Immature natural killer cell (primary cell): ENCODE measurements around the gene GRAMD1B. TPM values are rescaled to one million over a fixed set of nuclear protein-coding genes. Genes with fewer than 3 reads are reported as not detected.

Experiments used
- DNase-seq, 3 donors: peaks; one replicate each; pipeline ENCODE4 v3.0.0; 2022; ENCODE audit warnings: mixed read lengths in 1 of 3
- H3K27ac Mint-ChIP-seq, 6 donors: one replicate each; pipeline ENCODE4 v1.8.0; 2020; ENCODE audit warnings: mixed read lengths in 6 of 6, mild to moderate bottlenecking in 5 of 6, inconsistent platforms in 4 of 6, moderate library complexity in 3 of 6
- H3K27me3 Mint-ChIP-seq, 3 donors: one replicate each; pipeline ENCODE4 v1.8.0; 2020 to 2021; ENCODE audit warnings: low read depth in 3 of 3, mild to moderate bottlenecking in 3 of 3, mixed read lengths in 3 of 3, moderate library complexity in 3 of 3, inconsistent platforms in 1 of 3
- H3K36me3 Mint-ChIP-seq, 3 donors: one replicate each; pipeline ENCODE4 v1.8.0; 2020; ENCODE audit warnings: mixed read lengths in 3 of 3, inconsistent platforms in 2 of 3, mild to moderate bottlenecking in 2 of 3
- H3K4me1 Mint-ChIP-seq, 2 donors: one replicate each; pipeline ENCODE4 v1.8.0; 2020; ENCODE audit warnings: inconsistent platforms in 2 of 2, mild to moderate bottlenecking in 2 of 2, mixed read lengths in 2 of 2, moderate library complexity in 1 of 2
- H3K4me3 Mint-ChIP-seq, 5 donors: one replicate each; pipeline ENCODE4 v1.8.0; 2020; ENCODE audit warnings: mild to moderate bottlenecking in 5 of 5, mixed read lengths in 5 of 5, inconsistent platforms in 3 of 5, moderate library complexity in 3 of 5
- H3K9me3 Mint-ChIP-seq, 6 donors: one replicate each; pipeline ENCODE4 v1.8.0; 2020; ENCODE audit warnings: mild to moderate bottlenecking in 6 of 6, mixed read lengths in 6 of 6, inconsistent platforms in 4 of 6, moderate library complexity in 3 of 6
- polyA plus RNA-seq, 3 donors: library from polyadenylated mRNA; unstranded; fragments of 300-500 nt; fragmentation: Illumina TruSeq; gene quantifications; one replicate each; pipeline ENCODE4 v1.2.3, GENCODE V29; 2021

GRAMD1B gene
- polyA plus RNA-seq, 3 donors from 2014 or later = 0.78 to 3.4 (median 1.5) TPM

DNA sequence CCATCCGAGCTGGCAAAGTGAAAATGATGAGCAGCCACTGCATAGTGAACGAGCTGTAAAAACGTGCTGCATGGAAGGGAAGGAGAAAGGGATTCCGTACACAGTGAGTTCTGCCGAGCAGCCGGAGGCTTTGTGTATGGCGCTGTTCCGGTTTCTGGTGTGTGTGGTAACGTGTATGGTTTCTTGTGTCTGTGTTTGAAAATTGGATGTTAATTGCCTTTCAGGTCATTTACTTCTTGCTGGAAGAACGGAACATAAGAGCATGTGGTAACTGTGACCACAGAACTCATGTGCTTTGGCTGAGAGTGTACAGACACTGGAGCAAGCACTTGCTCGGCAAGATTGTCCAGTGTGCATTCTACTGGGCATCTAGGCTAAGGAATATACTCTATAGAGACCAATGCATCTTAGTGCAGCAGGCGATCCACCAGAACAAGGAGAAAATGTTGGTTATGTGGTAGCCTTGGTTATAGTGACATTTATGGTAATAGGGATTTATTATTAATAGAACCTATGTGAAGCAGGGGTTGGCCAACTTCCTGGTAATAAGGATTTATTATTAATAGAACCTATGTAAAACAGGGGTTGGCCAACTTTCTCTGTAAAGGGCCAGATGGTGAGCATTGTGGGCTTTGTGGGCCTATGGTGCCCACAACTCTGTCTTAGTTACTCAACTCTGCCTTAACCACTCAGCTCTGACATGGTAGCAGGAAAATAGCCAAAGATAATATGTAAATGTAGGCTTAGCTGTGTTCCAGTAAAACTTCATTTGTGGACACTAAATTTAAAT lies 49.2 kb downstream of the GRAMD1B start:
- Mint-ChIP-seq H3K27me3 (peaks cover 2 to 3% (median 2%) of the 10 kb centered on the region in 3 donors), H3K27ac (peak overlapping the region in 3 of 6 donors; percentile 1 to 22 (median 11)), H3K36me3 (peaks cover 0 to 4% (median 0%) of the 10 kb centered on the region in 3 donors), H3K9me3 (no peaks in the 10 kb centered on the region), H3K4me1 (peaks cover 36 to 57% of the 10 kb centered on the region in 2 donors), H3K4me3 (peak overlapping the region in 4 of 5 donors; percentile 3 to 67 (median 30))
- DNase-seq = peak in 1 of 3 donors; percentile 29

DNA sequence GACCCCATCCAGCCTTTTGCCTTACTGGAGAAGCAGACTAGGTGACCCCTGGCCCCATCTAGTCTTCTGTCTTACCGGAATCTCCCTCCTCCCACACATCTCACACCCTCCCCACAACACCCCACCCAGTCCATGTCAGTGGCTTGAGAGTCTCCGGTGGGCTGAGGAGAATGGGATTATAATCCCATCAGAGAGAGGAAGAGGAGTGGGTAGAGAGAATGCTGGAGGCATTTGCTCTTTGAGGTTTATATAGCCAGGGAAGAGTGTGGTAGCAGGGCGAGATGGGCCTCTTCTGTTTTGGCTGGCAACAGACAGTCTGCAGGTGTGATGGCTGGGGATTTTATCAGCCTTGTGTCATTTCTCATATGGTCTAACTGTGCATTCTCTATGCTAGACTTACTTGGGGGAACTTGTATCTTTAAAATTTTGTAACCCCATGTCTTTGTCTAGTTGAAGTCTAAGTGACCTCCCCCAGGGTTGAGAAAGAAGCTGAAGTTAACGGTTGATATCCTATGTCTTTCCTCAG lies 50.3 kb downstream of the GRAMD1B start:
- DNase-seq = peak in 2 of 3 donors; percentile 9 to 12
- Mint-ChIP-seq H3K27ac (peak overlapping the region in 5 of 6 donors; percentile 0 to 80 (median 36)), H3K27me3 (peaks cover 2 to 3% (median 2%) of the 10 kb centered on the region in 3 donors), H3K4me3 (peak overlapping the region; percentile 5 to 54 (median 43)), H3K9me3 (no peaks in the 10 kb centered on the region), H3K36me3 (peaks cover 0 to 7% (median 0%) of the 10 kb centered on the region in 3 donors), H3K4me1 (peaks cover 43 to 67% of the 10 kb centered on the region in 2 donors)

DNA sequence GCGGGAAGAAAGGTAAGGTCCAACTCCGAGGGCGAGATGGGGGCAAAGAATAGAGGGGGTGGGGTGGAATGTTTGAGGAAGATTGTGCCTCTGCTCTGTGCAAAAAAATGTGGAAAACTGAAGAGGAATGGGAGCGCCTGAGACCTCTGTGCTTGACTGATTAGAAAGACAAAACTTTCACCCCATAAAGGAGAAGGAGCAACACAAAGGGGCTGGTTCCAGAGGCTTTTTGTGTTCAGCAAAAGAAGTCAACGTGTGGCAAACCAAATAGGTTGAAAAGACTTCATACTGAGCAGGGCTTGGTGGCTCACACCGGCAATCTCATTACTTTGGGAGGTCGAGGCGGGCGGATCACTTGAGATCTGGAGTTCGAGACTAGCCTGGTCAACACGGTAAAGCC lies 50.8 kb downstream of the GRAMD1B start:
- H3K4me1 Mint-ChIP-seq = peaks cover 43 to 67% of the 10 kb centered on the region in 2 donors
- peaks cover 0 to 7% (median 0%) of the 10 kb centered on the region in 3 donors for H3K36me3 Mint-ChIP-seq
- H3K4me3 Mint-ChIP-seq = peak overlapping the region in 4 of 5 donors; percentile 45 to 70 (median 52)
- H3K27me3 Mint-ChIP-seq = peaks cover 2 to 3% (median 2%) of the 10 kb centered on the region in 3 donors
- no peaks in the 10 kb centered on the region for H3K9me3 Mint-ChIP-seq
- DNase-seq = no peak
- H3K27ac Mint-ChIP-seq = peak overlapping the region in 4 of 6 donors; percentile 0 to 80 (median 22)

DNA sequence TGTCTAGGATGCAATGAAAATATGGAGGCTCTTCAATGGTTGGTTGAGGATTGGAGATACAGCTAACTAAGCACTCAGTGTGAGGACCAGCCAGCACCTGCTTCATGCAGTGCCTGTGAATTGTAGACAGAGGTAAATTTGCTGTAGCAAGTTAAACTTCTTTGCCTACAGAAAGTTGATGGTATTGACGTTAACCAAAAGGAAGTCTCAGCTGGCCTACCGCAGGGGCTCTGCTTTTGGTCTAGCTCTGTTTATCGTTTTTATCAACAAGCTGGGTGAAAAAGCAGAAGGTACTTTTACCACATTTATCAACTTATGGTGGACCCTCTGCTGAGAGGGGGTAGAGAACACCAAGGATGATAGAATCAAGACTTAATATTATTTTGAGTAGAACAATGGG lies 51.6 kb downstream of the GRAMD1B start:
- Mint-ChIP-seq H3K36me3 (peaks cover 0 to 7% (median 0%) of the 10 kb centered on the region in 3 donors), H3K4me1 (peaks cover 43 to 67% of the 10 kb centered on the region in 2 donors), H3K27me3 (peaks cover 2 to 3% (median 2%) of the 10 kb centered on the region in 3 donors), H3K9me3 (no peaks in the 10 kb centered on the region), H3K27ac (peak overlapping the region in 4 of 6 donors; percentile 5 to 78 (median 58)), H3K4me3 (peak overlapping the region; percentile 51 to 80 (median 70))
- peak; percentile 17 to 55 (median 35) for DNase-seq

DNA sequence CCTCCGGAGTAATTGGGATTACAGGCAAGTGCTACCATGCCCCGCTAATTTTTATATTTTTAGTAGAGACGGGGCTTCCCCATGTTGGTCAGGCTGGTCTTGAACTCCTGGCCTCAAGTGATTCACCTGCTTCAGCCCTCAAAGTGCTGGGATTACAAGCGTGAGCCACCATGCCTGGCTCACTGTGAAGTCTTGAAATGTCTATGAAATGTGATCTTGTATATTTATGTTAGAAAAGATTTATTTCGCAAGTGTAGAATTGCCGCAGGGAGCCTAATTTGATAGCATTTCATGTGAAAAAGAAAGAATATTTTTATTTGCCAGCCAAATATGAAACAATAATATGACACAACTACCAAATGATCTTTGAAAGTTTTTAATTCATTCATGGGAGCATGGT lies 52.1 kb downstream of the GRAMD1B start:
- Mint-ChIP-seq H3K27ac (peak overlapping the region in 1 of 6 donors; percentile 21), H3K27me3 (peaks cover 2 to 3% (median 2%) of the 10 kb centered on the region in 3 donors), H3K9me3 (no peaks in the 10 kb centered on the region), H3K4me1 (peaks cover 43 to 67% of the 10 kb centered on the region in 2 donors), H3K4me3 (peak overlapping the region in 2 of 5 donors; percentile 25 to 54), H3K36me3 (peaks cover 0 to 7% (median 0%) of the 10 kb centered on the region in 3 donors)
- DNase-seq = no peak

DNA sequence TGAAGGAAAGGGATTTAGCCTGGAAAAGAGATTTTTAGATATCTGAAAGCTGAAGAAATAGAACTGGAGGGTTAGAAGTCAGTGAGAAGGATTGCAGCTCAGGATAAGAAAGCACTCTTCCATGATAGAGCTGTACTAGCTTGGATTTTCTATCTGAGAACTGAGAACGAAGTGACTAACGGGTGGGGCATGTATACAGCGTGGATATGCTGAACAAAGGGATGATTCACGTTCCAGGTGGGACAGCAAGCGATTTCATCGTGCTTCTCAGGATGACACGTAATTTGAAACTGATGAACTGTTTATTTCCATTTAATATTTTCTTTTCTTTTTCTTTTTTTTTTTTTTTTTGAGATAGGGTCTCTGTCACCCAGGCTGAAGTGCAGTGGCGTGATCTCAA lies 53.0 kb downstream of the GRAMD1B start:
- H3K36me3 Mint-ChIP-seq = peaks cover 0 to 7% (median 0%) of the 10 kb centered on the region in 3 donors

DNA sequence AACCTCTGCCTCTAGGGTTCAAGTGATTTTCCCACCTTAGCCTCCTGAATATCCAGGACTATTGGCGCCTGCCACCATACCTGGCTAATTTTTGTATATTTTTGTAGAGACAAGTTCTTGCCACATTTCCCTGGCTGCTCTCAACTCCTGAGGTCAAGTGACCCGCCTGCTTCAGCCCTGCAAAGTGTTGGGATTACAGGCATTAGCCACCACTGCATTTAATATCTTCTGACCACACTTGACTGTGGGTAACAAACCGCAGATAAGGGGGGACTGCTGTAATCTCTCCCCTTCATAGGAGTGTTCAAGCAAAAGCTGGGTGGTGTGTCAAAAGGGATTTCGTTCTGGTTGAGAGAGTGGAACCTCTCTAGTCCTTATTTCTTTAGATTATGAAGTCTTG lies 53.4 kb downstream of the GRAMD1B start:
- DNase-seq = no peak
- peaks cover 39 to 62% of the 10 kb centered on the region in 2 donors for H3K4me1 Mint-ChIP-seq
- peaks cover 0 to 7% (median 0%) of the 10 kb centered on the region in 3 donors for H3K36me3 Mint-ChIP-seq
- H3K4me3 Mint-ChIP-seq = peak overlapping the region in 3 of 5 donors; percentile 25 to 54 (median 39)
- H3K27ac Mint-ChIP-seq = no peak overlapping the region
- H3K9me3 Mint-ChIP-seq = no peaks in the 10 kb centered on the region
- H3K27me3 Mint-ChIP-seq = peaks cover 2 to 3% (median 2%) of the 10 kb centered on the region in 3 donors

More for the DNA sequence above, 53.0 kb downstream of the GRAMD1B start:
- no peak for DNase-seq
- peaks cover 43 to 66% of the 10 kb centered on the region in 2 donors for H3K4me1 Mint-ChIP-seq
- H3K27ac Mint-ChIP-seq = no peak overlapping the region
- H3K9me3 Mint-ChIP-seq = no peaks in the 10 kb centered on the region
- no peak overlapping the region for H3K4me3 Mint-ChIP-seq
- H3K27me3 Mint-ChIP-seq = peaks cover 2 to 3% (median 2%) of the 10 kb centered on the region in 3 donors

DNA sequence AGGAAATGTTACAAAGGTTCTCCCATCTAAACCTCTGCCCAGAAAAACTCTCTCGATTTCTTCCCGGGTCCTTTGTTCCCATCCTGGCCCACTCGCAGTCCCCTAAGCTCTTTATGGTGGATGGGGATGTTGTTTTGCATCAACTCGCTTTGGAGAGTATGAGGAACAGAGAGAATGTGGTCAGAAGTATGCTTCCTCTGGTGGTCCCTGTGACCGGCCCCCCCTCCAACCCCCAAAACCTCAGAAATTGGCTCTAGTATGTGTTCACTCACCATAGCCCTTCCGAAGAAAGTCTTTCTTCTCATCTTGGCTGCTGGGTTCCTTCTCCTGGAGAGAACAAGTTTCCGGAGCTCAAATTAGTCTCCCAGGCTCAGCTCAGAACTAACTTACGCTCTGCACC lies 54.4 kb downstream of the GRAMD1B start:
- Mint-ChIP-seq H3K27ac (no peak overlapping the region), H3K9me3 (no peaks in the 10 kb centered on the region), H3K36me3 (peaks cover 0 to 7% (median 0%) of the 10 kb centered on the region in 3 donors), H3K4me1 (peaks cover 35 to 52% of the 10 kb centered on the region in 2 donors), H3K4me3 (peak overlapping the region in 2 of 5 donors; percentile 2 to 54), H3K27me3 (peaks cover 2 to 3% (median 2%) of the 10 kb centered on the region in 3 donors)
- no peak for DNase-seq

DNA sequence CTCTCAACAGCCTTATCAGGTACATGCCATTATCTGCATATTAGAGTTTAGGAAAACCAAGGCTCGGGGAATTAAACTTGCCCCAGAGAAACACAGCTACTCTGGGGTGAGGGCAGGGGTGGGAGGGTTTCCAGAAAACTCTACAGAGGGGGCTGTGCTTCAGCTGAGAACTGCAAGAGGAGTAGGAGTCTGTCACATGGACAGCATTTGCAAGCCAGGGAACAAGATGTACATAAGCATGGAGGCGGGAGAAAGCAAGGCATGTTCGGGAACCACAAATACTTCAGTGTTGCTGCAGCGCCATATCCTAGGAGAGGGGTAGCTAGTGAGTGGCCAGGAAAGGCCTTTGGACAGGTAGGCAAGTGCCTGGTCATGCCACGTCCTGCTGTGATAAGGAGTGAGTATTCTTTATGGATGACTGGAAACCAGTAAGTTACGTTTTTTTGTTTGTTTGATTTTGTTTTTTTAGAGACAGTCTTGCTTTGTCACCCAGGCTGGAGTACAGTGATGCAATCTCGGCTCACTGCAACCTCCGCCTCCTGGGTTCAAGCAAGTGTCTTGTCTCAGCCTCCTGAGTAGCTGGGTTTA lies 57.2 kb downstream of the GRAMD1B start:
- no peak for DNase-seq
- Mint-ChIP-seq H3K9me3 (no peaks in the 10 kb centered on the region), H3K27me3 (peaks cover 0 to 3% (median 0%) of the 10 kb centered on the region in 3 donors), H3K4me3 (no peak overlapping the region), H3K36me3 (peaks cover 0 to 3% (median 0%) of the 10 kb centered on the region in 3 donors), H3K27ac (no peak overlapping the region), H3K4me1 (peaks cover 16 to 25% of the 10 kb centered on the region in 2 donors)

DNA sequence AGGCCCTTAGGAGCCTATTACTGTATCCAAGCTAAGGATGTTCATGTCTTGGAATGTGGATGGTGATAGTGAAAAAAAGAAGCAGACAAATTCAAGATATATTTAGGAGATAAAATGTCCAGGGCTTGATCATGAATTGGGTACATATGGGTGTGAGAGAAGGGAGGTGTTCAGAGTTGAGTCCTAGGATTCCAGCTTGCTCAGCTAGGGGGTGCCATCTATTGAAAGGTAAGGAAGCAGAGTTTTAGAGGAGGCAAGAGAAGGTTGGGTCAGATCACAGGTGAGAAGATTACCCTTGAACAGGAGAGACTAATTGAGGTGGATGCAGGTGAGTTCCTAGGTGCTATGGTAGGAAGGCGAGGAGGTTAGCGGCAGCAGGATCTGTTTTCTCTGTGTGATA lies 60.5 kb downstream of the GRAMD1B start:
- Mint-ChIP-seq H3K4me3 (no peak overlapping the region), H3K27me3 (no peaks in the 10 kb centered on the region), H3K9me3 (no peaks in the 10 kb centered on the region), H3K4me1 (peaks cover 0 to 8% of the 10 kb centered on the region in 2 donors), H3K36me3 (no peaks in the 10 kb centered on the region), H3K27ac (no peak overlapping the region)
- no peak for DNase-seq

DNA sequence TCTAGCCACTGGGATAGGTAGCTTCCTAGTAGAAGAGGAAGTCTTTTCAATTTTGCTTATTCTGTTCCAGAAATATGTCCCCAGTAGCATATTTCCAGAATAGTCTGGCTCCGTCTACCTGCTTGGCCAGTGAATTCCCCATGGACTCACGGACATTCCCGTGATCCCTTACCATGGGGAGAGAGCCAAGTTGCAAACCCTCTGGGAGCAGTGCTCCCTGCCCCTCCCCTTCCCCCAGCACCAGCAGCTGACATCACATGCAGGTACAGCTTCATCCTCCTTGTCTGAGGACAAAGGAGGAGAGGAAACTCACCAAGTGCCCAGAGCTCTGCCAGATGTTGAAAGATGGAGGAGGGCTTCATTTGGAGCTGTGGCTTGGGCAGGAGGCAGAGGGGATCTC lies 61.2 kb downstream of the GRAMD1B start:
- H3K4me1 Mint-ChIP-seq = peaks cover 0 to 8% of the 10 kb centered on the region in 2 donors
- H3K4me3 Mint-ChIP-seq = no peak overlapping the region
- H3K9me3 Mint-ChIP-seq = no peaks in the 10 kb centered on the region
- no peak overlapping the region for H3K27ac Mint-ChIP-seq
- H3K36me3 Mint-ChIP-seq = no peaks in the 10 kb centered on the region
- DNase-seq = no peak
- H3K27me3 Mint-ChIP-seq = no peaks in the 10 kb centered on the region

DNA sequence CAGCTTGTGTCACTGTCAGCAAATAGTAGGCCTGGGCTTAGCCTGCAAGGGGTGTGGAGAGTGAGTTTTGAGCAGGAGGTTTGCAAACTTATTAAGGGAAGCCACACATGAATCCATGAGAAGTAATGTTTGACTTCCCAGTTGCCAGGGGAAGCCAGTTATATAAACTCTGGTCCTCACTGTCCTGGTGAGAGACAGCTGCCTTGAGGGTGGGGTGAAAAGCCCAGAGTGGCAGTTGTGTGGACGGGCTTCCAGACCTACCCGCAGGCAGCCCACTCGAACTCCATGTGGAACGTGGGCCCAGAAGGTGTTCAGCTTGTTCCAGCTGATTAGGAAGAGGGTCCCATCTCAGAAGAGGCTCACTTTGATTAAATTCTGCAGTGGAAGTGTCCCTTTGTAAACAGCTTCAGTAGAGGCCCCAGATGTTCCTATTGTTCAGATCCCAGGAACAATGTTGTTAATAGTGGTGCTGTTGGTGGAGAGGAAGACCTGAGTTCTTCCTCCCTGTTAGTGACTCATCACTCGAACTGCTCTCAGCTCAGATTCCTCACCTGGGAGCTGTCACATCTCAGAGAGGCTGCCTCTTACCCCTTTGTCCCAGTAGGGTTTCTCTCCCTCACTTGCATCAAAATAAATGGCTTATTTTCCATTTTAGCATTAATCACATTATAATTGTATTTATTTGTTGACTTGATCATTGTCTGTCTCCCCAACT lies 63.4 kb downstream of the GRAMD1B start:
- Mint-ChIP-seq H3K27me3 (no peaks in the 10 kb centered on the region), H3K9me3 (no peaks in the 10 kb centered on the region), H3K36me3 (peaks cover 0 to 4% (median 4%) of the 10 kb centered on the region in 3 donors), H3K27ac (no peak overlapping the region), H3K4me3 (no peak overlapping the region), H3K4me1 (peaks cover 0 to 8% of the 10 kb centered on the region in 2 donors)
- no peak for DNase-seq
